H9 (cell line): ENCODE data around the gene CDH4. TPM values are rescaled to one million over a fixed set of nuclear protein-coding genes. Genes with fewer than 3 reads are reported as not detected.

Experiments used
- DNase-seq: peaks from one replicate; pipeline ENCODE4 v3.0.0-alpha.2; 2017
- H2AFZ ChIP-seq: one replicate; pipeline ENCODE4 v1.6.1; 2013; ENCODE audit warnings: mild to moderate bottlenecking, low read length, control low read depth, moderate library complexity
- H2AK5ac ChIP-seq: 2 replicates; pipeline ENCODE4 v1.6.1; 2013; ENCODE audit warnings: low read length, control low read depth, mixed read lengths; ENCODE audit not compliant: insufficient read length
- H2BK120ac ChIP-seq: one replicate; pipeline ENCODE4 v1.6.1; 2013; ENCODE audit warnings: low read depth, mild to moderate bottlenecking, low read length, control low read depth, inconsistent platforms; ENCODE audit not compliant: poor library complexity, severe bottlenecking
- H2BK12ac ChIP-seq: 2 replicates; pipeline ENCODE4 v1.6.1; 2013; ENCODE audit warnings: low read length, control low read depth, mixed read lengths, low read depth; ENCODE audit not compliant: insufficient read length
- H2BK15ac ChIP-seq: 2 replicates; pipeline ENCODE4 v1.6.1; 2013; ENCODE audit warnings: low read depth, low read length, control low read depth
- H2BK20ac ChIP-seq: one replicate; pipeline ENCODE4 v1.6.1; 2013; ENCODE audit warnings: low read depth, mild to moderate bottlenecking, low read length, control low read depth, inconsistent platforms; ENCODE audit not compliant: poor library complexity, severe bottlenecking
- H2BK5ac ChIP-seq: 2 replicates; pipeline ENCODE4 v1.6.1; 2013; ENCODE audit warnings: low read length, control low read depth, mixed read lengths; ENCODE audit not compliant: insufficient read length
- H3K14ac ChIP-seq: 2 replicates; pipeline ENCODE4 v1.6.1; 2013; ENCODE audit warnings: low read length, control low read depth; ENCODE audit not compliant: insufficient read depth
- H3K18ac ChIP-seq: 2 replicates; pipeline ENCODE4 v1.6.1; 2013; ENCODE audit warnings: low read depth, mild to moderate bottlenecking, mixed read lengths, low read length, control low read depth; ENCODE audit not compliant: insufficient read length
- H3K23ac ChIP-seq: 2 replicates; pipeline ENCODE4 v1.6.1; 2013; ENCODE audit warnings: low read length, control low read depth, mixed read lengths, low read depth; ENCODE audit not compliant: insufficient read length
- H3K23me2 ChIP-seq: 2 replicates; pipeline ENCODE4 v1.6.1; 2013; ENCODE audit warnings: low read depth, mild to moderate bottlenecking, mixed read lengths, low read length, control low read depth; ENCODE audit not compliant: insufficient read length, poor library complexity, severe bottlenecking
- H3K27ac ChIP-seq: 2 replicates; pipeline ENCODE4 v1.5.1; 2013; ENCODE audit warnings: low read length, control low read depth, mixed read lengths, low read depth; ENCODE audit not compliant: insufficient read length
- H3K27me3 ChIP-seq: 2 replicates; pipeline ENCODE4 v1.6.1; 2013; ENCODE audit warnings: low read length, control low read depth, inconsistent platforms; ENCODE audit not compliant: insufficient read depth
- H3K4ac ChIP-seq: 2 replicates; pipeline ENCODE4 v1.6.1; 2013; ENCODE audit warnings: low read depth, mild to moderate bottlenecking, control low read depth, inconsistent platforms, low read length, moderate library complexity
- H3K4me1 ChIP-seq: 2 replicates; pipeline ENCODE4 v1.6.1; 2013; ENCODE audit warnings: low read length, control low read depth, inconsistent platforms; ENCODE audit not compliant: insufficient read depth
- H3K4me2 ChIP-seq: 2 replicates; pipeline ENCODE4 v1.6.1; 2013; ENCODE audit warnings: low read length, control low read depth, mixed read lengths; ENCODE audit not compliant: insufficient read length, insufficient read depth
- H3K56ac ChIP-seq: 2 replicates; pipeline ENCODE4 v1.6.1; 2013; ENCODE audit warnings: low read depth, mild to moderate bottlenecking, mixed read lengths, low read length, control low read depth; ENCODE audit not compliant: insufficient read length
- H3K79me1 ChIP-seq: 2 replicates; pipeline ENCODE4 v1.6.1; 2013; ENCODE audit warnings: low read depth, mild to moderate bottlenecking, moderate library complexity, low read length, control low read depth, inconsistent platforms; ENCODE audit not compliant: insufficient read depth, poor library complexity, severe bottlenecking
- H3K79me2 ChIP-seq: 2 replicates; pipeline ENCODE4 v1.6.1; 2013; ENCODE audit warnings: low read length, control low read depth, inconsistent platforms; ENCODE audit not compliant: insufficient read depth
- H3K9ac ChIP-seq: 2 replicates; pipeline ENCODE4 v1.6.1; 2013; ENCODE audit warnings: low read length, control low read depth, mixed read lengths; ENCODE audit not compliant: insufficient read length; ENCODE audit errors: extremely low read depth
- H3K9me3 ChIP-seq: one replicate; pipeline ENCODE4 v1.6.1; 2013; ENCODE audit warnings: low read depth, low read length, inconsistent platforms; ENCODE audit not compliant: control insufficient read depth
- H3T11ph ChIP-seq: one replicate; pipeline ENCODE4 v1.6.1; 2013; ENCODE audit warnings: mild to moderate bottlenecking, low read length, control low read depth, inconsistent platforms
- H4K20me1 ChIP-seq: one replicate; pipeline ENCODE4 v1.6.1; 2013; ENCODE audit not compliant: control insufficient read depth, insufficient read length, insufficient read depth
- H4K5ac ChIP-seq: 2 replicates; pipeline ENCODE4 v1.6.1; 2013; ENCODE audit warnings: low read depth, mild to moderate bottlenecking, mixed read lengths, low read length, control low read depth; ENCODE audit not compliant: insufficient read length
- H4K8ac ChIP-seq: replicated peaks from 2 replicates; pipeline ENCODE4 v1.6.1; 2013; ENCODE audit warnings: low read length, control low read depth, mixed read lengths, low read depth; ENCODE audit not compliant: insufficient read length
- H4K91ac ChIP-seq: 2 replicates; pipeline ENCODE4 v1.6.1; 2013; ENCODE audit warnings: low read depth, mild to moderate bottlenecking, moderate library complexity, mixed read lengths, low read length, control low read depth; ENCODE audit not compliant: insufficient read length
- H3K27ac Mint-ChIP-seq, 3 experiments: 2 replicates in 2 of 3; 3 replicates in 1 of 3; pipeline ENCODE4 v1.8.0; 2020 to 2021; ENCODE audit warnings: mixed read lengths in 3 of 3, mild to moderate bottlenecking in 1 of 3, moderate library complexity in 1 of 3
- H3K27me3 Mint-ChIP-seq: 2 replicates; pipeline ENCODE4 v1.8.0; 2021; ENCODE audit warnings: low read depth, mild to moderate bottlenecking, moderate library complexity, mixed read lengths
- H3K36me3 Mint-ChIP-seq, 3 experiments: 2 replicates in 2 of 3; 3 replicates in 1 of 3; pipeline ENCODE4 v1.8.0; 2020 to 2021; ENCODE audit warnings: low read depth in 3 of 3, mixed read lengths in 3 of 3; ENCODE audit not compliant: insufficient read depth in 1 of 3
- H3K4me1 Mint-ChIP-seq, 2 experiments: 2 replicates each; pipeline ENCODE4 v1.8.0; 2020; ENCODE audit warnings: mixed read lengths in 2 of 2
- H3K4me3 Mint-ChIP-seq, 2 experiments: 2 replicates in 1 of 2; 3 replicates in 1 of 2; pipeline ENCODE4 v1.8.0; 2020 to 2021; ENCODE audit warnings: mild to moderate bottlenecking in 2 of 2, mixed read lengths in 2 of 2, moderate library complexity in 1 of 2
- H3K9me3 Mint-ChIP-seq, 2 experiments: 2 replicates in 1 of 2; 3 replicates in 1 of 2; pipeline ENCODE4 v1.8.0; 2020; ENCODE audit warnings: mild to moderate bottlenecking in 2 of 2, mixed read lengths in 2 of 2, moderate library complexity in 1 of 2
- WGBS: extraction: QIAGEN DNeasy Blood & Tissue Kit; methylation state at CpG from one replicate; pipeline ENCODE4 v1.1.7; 2013; ENCODE audit warnings: missing lambda C conversion rate, low lambda C conversion rate, mixed read lengths; ENCODE audit not compliant: insufficient read length; ENCODE audit errors: extremely low coverage; 5-methylcytosine and 5-hydroxymethylcytosine counted together
- total RNA-seq: library from RNA; stranded (reverse); gene quantifications from 2 replicates; pipeline ENCODE4 v1.2.1, GENCODE V29; 2021
- TF ChIP-seq, protein P1 (sequence below): fragments of 200-600 bp; sonication (generic); conservative IDR thresholded peaks from 3 replicates; pipeline ENCODE4 v1.8.0; 2021; ENCODE audit warnings: antibody characterized with exemption, mild to moderate bottlenecking

The CDH4 gene
- total RNA-seq, 1 experiment from 2014 or later: 3.0 TPM

DNA sequence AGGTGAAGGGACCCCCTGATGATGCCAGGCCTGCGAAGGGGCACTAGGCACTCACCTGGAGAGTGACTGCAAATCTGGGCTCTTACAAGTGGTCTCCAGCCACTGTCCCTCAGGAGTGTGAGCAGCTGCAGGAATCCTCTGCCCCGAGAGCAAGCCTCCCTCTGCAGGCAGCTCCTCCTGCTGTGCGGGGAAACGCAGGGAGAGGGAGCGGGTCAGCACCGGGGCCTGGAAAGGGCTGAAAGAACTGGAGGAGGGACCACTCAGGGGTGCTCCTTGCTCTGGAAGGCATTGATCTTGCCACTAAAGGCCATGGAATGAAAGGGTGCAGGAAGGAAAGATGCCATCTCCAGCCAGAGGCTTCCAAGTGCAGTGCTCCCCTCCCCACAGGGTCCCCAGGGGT lies 168.0 kb downstream of the CDH4 start:
- Histone ChIP-seq H2BK20ac (no peak overlapping the region), H4K5ac (no peak overlapping the region), H2BK5ac (no peak overlapping the region), H3K56ac (no peak overlapping the region), H3T11ph (no peak overlapping the region), H2BK12ac (no peak overlapping the region), H4K8ac (no peak overlapping the region), H3K27me3 (no peaks in the 10 kb centered on the region; the same call in 1 of the 2 replicates), H3K79me2 (no peaks in the 10 kb centered on the region), H3K18ac (no peak overlapping the region), H3K23me2 (no peaks in the 10 kb centered on the region), H3K9ac (no peak overlapping the region), H3K27ac (no peak overlapping the region), H3K14ac (no peak overlapping the region), H2BK120ac (no peak overlapping the region), H3K4me2 (no peak overlapping the region), H4K91ac (no peak overlapping the region), H2AK5ac (no peak overlapping the region), H3K4me1 (0 out of 2 replicates have a peak, but pooled peaks cover 2% of the 10 kb centered on the region), H2AFZ (no peak overlapping the region), H3K4ac (no peak overlapping the region), H2BK15ac (no peak overlapping the region), H3K9me3 (no peaks in the 10 kb centered on the region), H3K79me1 (no peaks in the 10 kb centered on the region), H4K20me1 (no peaks in the 10 kb centered on the region), H3K23ac (no peak overlapping the region)
- peaks cover 0 to 2% of the 10 kb centered on the region in 2 experiments; a peak in 1 of 5 replicates for H3K9me3 Mint-ChIP-seq
- H3K27ac Mint-ChIP-seq: no peak overlapping the region
- peaks cover 25% of the 10 kb centered on the region for H3K27me3 Mint-ChIP-seq
- peaks cover 13 to 17% of the 10 kb centered on the region in 2 experiments for H3K4me1 Mint-ChIP-seq
- WGBS: no CpG with 5 or more reads among the region's 6 CpGs
- peaks cover 0 to 4% (median 0%) of the 10 kb centered on the region in 3 experiments; a peak in 2 of 7 replicates for H3K36me3 Mint-ChIP-seq
- TF ChIP-seq, protein P1, sequence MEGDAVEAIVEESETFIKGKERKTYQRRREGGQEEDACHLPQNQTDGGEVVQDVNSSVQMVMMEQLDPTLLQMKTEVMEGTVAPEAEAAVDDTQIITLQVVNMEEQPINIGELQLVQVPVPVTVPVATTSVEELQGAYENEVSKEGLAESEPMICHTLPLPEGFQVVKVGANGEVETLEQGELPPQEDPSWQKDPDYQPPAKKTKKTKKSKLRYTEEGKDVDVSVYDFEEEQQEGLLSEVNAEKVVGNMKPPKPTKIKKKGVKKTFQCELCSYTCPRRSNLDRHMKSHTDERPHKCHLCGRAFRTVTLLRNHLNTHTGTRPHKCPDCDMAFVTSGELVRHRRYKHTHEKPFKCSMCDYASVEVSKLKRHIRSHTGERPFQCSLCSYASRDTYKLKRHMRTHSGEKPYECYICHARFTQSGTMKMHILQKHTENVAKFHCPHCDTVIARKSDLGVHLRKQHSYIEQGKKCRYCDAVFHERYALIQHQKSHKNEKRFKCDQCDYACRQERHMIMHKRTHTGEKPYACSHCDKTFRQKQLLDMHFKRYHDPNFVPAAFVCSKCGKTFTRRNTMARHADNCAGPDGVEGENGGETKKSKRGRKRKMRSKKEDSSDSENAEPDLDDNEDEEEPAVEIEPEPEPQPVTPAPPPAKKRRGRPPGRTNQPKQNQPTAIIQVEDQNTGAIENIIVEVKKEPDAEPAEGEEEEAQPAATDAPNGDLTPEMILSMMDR: no peak
- no peak for DNase-seq
- H3K4me3 Mint-ChIP-seq: no peak overlapping the region
